Measurements from ENCODE around the gene IL3. TPM values are rescaled to one million over a fixed set of nuclear protein-coding genes. Genes with fewer than 3 reads are reported as not detected.

Gene IL3
- total RNA-seq, 1 experiment from 2014 or later: not detected

DNA sequence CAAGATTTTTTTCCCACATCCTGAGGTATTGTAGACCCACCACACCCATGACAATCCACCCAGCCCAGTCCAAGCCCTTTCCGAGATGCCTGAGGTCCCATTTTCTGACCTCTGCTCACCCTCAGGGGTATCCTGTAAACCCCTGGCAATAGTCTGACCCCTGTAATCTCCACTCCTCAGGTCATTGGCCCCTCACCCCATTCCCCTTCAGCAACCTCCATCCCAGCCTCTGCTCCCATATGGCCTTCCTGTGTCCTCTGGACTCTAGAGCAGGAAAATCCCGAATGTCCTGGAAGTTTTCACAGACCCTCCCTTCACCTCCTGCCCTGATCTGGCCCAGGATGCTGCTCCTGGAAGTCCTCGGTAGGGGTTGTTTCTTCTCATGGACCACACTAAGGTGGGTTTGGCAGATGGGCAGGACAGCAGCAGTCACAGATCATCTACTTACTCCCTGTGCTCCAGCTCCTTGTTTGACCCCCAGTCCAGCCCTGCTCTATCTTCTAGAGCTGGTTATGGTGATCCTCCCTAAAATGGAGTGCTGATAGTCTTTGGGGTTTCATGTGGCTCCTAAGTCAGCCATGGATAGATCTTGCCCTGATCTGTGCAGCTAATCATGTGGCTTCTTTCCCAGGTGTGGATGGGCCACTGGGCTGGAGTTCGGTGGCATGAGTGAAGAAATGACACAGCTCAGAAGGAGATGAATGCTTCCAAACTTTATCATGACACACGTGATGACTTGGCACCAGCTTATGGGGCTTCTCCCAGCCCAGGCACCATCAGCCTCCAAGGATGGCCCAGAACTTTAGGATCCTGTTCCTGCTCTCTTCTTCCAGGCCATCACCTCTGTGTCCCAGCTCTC, 37.0 kb upstream of the IL3 start:
- Histone ChIP-seq H3K4me3 (no peak overlapping the region), H3K36me3 (no peaks in the 10 kb centered on the region), H3K9me3 (no peaks in the 10 kb centered on the region), H3K27me3 (peaks cover 10% of the 10 kb centered on the region)
- DNase-seq: no peak

DNA sequence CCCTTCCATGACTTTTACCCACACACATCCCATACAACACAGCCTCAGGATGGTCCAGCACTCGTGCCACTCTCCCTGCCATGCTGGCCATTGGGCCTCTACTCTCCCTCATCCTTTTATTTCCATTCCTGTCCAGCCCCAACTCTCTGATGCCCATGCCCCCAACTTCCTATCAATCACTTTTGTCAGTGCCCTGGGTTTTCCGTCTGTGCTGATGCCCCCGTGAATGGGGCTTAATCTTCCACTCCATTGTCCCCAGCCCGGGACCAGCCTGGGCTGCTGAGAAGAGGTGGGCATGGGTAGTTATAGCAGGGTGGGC, 36.4 kb upstream of the IL3 start:
- DNase-seq: no peak
- Histone ChIP-seq H3K27me3 (peaks cover 4% of the 10 kb centered on the region), H3K9me3 (no peaks in the 10 kb centered on the region), H3K4me3 (no peak overlapping the region), H3K36me3 (no peaks in the 10 kb centered on the region)

DNA sequence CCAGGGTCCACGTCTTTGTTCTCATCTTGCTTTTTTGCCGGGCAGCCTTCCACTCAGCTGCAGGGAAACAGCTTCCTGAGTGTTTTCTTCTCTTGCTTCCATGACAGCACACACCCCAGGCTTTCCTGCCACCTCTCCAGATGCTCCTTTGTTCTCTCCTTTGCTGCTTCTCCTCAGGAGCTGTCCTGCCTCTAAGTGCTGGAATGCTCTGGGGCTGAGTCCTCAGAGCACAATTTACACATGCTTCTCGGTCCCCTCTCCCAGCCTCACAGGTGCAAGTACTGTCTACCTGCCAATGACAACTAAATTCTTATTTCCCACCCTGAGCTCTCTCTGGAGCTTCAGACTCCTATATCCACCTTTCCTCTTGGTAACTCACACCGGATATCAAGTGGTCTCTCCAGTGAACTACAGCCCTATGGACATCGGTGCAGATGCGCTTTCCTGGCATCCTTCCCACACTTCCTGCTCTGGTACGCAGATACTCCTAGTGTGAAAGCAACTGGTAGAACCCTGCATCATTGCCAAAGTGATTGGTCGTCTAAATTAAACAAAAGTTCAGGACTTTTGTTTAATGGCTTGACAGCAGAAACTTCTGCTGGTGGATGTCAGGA, 35.6 kb upstream of the IL3 start:
- no peaks in the 10 kb centered on the region; the same call in none of the 2 replicates for H3K27me3 ChIP-seq
- no peaks in the 10 kb centered on the region for H3K9me3 ChIP-seq
- no peak overlapping the region for H3K4me3 ChIP-seq
- H3K36me3 ChIP-seq: no peaks in the 10 kb centered on the region
- DNase-seq: no peak

- Histone ChIP-seq H3K4me3 (no peak overlapping the region), H3K36me3 (no peaks in the 10 kb centered on the region), H3K9me3 (no peaks in the 10 kb centered on the region), H3K27me3 (no peaks in the 10 kb centered on the region; the same call in 1 of the 2 replicates)
- DNase-seq: no peak
Observed at GRCh38 chr5:132025403-132025971, 35.0 kb upstream of the IL3 start.

DNA sequence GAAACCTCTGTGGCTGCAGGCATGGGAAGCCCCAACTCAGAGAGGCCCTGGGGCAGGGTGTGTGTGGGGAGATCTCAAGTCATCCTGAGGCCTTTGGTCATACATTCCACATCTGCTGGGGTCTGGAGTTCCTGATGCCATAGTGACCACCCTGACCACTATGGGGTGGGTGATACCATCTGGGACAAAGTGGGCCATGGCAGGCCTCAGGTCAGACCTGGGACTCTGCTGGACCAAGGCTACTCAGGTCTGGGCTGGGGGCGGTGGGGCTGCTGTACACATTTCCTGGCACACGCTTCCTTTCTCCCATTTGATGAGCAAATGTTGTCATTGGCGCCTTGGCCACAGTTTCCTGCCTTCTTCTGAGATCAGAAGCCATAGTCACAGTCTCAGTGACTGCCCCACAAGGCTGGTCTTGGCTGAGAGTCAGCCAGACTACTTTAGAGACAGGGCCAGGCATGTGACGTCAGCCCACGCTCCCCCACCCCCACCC, 33.9 kb upstream of the IL3 start:
- no peaks in the 10 kb centered on the region for H3K36me3 ChIP-seq
- H3K9me3 ChIP-seq: no peaks in the 10 kb centered on the region
- peaks cover 2% of the 10 kb centered on the region; the same call in 1 of the 2 replicates for H3K27me3 ChIP-seq
- no peak for DNase-seq
- H3K4me3 ChIP-seq: no peak overlapping the region

- no peaks in the 10 kb centered on the region for H3K9me3 ChIP-seq
- peaks cover 2% of the 10 kb centered on the region; the same call in 1 of the 2 replicates for H3K27me3 ChIP-seq
- DNase-seq: no peak
- no peaks in the 10 kb centered on the region for H3K36me3 ChIP-seq
- H3K4me3 ChIP-seq: no peak overlapping the region
Observed at GRCh38 chr5:132027027-132027426, 33.4 kb upstream of the IL3 start.

DNA sequence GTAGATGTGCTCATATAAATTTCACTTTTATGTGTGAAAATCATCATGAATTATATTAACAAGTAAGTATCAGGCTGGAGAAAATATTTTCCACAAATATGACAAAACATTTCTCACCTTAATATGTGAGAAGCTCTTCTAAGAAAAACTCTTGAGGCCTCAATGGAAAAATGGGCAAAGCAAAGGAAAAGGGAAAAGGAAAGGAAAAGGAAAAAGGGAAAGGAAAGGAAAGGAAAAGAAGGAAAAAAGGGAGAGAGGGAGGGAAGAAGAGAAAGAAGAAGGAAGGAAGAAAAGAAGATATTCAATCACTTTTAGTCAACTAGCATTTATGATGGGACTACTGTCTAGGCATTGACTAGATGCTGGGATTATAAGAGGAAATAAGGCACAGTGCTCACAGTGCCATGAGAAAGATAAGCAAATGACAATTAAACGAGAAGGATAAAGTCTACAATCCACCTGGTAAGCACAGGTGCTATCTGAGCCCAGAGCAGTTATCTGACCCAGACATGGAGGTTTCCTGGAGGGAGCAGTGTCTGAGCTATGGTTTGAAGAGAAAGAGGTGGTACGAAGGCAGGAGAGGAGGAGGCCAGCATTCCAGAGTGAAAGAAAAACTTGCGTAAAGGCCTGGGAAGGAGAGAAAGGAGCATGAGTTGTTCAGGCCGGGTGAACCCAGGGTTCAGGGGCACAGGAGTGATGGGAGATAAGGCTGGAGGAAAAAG, 30.7 kb upstream of the IL3 start:
- DNase-seq: no peak
- Histone ChIP-seq H3K9me3 (peaks cover 17% of the 10 kb centered on the region), H3K36me3 (no peaks in the 10 kb centered on the region), H3K4me3 (no peak overlapping the region), H3K27me3 (peaks cover 12% of the 10 kb centered on the region; the same call in 1 of the 2 replicates)

- Histone ChIP-seq H3K9me3 (peaks cover 19% of the 10 kb centered on the region), H3K27me3 (peaks cover 12% of the 10 kb centered on the region), H3K4me3 (no peak overlapping the region), H3K36me3 (no peaks in the 10 kb centered on the region)
- DNase-seq: no peak
Observed at GRCh38 chr5:132030610-132031009, 29.8 kb upstream of the IL3 start.

DNA sequence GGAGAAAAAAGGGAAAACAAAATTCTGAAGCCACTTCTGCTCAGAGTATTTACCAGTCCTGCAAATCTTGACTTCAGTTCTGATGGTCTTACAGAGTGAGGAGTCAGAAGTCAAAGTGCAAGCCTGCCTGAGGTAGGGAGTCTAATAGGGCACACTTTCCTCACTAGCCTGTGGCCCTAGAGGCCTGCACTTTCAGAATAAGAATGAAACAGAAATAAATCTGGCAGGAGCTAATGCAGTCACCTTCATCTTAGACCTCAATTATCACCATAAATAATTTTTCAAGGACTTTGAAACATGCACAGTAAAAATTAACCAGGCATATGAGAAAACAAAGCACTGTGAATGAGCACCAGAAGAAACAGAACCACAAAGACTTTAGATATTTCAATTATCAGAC, 28.3 kb upstream of the IL3 start:
- H3K27me3 ChIP-seq: peaks cover 20% of the 10 kb centered on the region

GRCh38 chr5:132033122-132033521, 27.3 kb upstream of the IL3 start:
- Histone ChIP-seq H3K27me3 (peaks cover 23% of the 10 kb centered on the region), H3K4me3 (no peak overlapping the region), H3K36me3 (no peaks in the 10 kb centered on the region), H3K9me3 (peaks cover 19% of the 10 kb centered on the region)
- no peak for DNase-seq

More for the DNA sequence above, 28.3 kb upstream of the IL3 start:
- DNase-seq: no peak
- no peaks in the 10 kb centered on the region for H3K36me3 ChIP-seq
- peaks cover 19% of the 10 kb centered on the region for H3K9me3 ChIP-seq
- H3K4me3 ChIP-seq: no peak overlapping the region

DNA sequence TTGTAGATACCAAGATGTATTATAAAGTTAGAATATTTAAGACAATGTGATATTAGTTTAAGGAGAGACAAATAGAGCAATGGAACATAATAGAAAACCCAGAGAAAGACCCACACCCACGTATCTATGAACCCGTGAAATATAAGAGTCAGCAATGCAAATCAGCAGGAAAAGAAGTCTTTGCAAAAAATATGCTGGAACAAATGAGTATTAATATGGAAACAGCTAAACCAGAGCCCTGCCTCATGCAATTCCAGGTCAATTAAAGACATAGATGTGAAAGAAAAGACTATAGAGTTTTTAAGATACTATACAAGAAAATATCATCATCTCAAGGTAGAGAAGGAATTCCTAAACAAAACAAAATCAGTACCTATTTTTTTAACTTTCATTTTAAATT, 23.1 kb upstream of the IL3 start:
- Histone ChIP-seq H3K27me3 (peaks cover 44% of the 10 kb centered on the region), H3K36me3 (no peaks in the 10 kb centered on the region), H3K9me3 (peaks cover 19% of the 10 kb centered on the region), H3K4me3 (no peak overlapping the region)
- no peak for DNase-seq

- peaks cover 30% of the 10 kb centered on the region for H3K27me3 ChIP-seq
- no peak for DNase-seq
- H3K36me3 ChIP-seq: no peaks in the 10 kb centered on the region
- H3K9me3 ChIP-seq: no peaks in the 10 kb centered on the region; the same call in 1 of the 2 replicates
- H3K4me3 ChIP-seq: no peak overlapping the region
Observed at GRCh38 chr5:132044207-132044606, 16.2 kb upstream of the IL3 start.

GRCh38 chr5:132046880-132047299, 13.6 kb upstream of the IL3 start:
- DNase-seq: no peak
- H3K27me3 ChIP-seq: peaks cover 9% of the 10 kb centered on the region; the same call in 1 of the 2 replicates
- no peaks in the 10 kb centered on the region; the same call in 1 of the 2 replicates for H3K9me3 ChIP-seq
- no peaks in the 10 kb centered on the region for H3K36me3 ChIP-seq
- no peak overlapping the region for H3K4me3 ChIP-seq

DNA sequence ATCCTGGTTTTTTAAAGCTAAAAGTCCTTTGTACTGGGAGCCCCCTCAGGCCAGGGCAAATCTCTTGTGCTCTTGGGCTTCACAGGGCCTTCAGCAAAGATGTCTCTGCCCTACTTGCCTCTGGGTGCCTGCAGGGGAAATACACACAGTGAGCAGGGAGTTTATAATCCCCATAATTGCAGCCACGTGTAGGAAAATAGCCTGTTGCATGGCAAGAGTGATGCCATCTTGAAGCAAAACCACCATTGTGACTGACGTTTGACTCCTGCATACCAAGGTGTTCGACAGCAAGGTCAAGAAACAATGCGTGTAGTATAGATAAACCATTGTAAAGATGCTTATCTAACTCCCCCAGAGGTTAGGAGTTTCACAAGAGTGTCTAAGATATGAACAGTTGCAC, 11.4 kb upstream of the IL3 start:
- no peak for DNase-seq
- no peaks in the 10 kb centered on the region for H3K27me3 ChIP-seq
- no peak overlapping the region for H3K4me3 ChIP-seq
- H3K9me3 ChIP-seq: no peaks in the 10 kb centered on the region; the same call in 1 of the 2 replicates
- H3K36me3 ChIP-seq: no peaks in the 10 kb centered on the region

DNA sequence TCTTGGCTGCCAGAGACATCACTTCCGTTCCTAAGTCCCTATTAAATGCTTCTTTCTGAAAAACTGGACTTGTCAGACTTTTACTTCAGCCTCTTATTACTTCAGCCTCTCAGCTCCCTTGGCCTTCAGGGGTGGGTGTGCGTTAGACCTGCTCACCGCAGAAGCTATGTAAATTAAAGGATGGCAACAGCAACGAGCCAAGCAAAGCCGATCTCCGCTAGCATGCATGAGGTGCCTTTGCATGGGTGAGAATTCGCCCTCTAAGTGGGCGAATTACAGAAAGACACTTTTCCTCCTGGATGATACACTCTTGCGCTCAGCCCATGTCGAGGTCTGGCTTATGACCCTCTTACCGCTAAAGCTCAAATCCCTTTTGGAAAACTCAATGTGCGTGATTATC, 10.9 kb upstream of the IL3 start:
- Histone ChIP-seq H3K36me3 (no peaks in the 10 kb centered on the region), H3K9me3 (no peaks in the 10 kb centered on the region), H3K4me3 (no peak overlapping the region), H3K27me3 (no peaks in the 10 kb centered on the region)
- no peak for DNase-seq

- no peak for DNase-seq
- H3K4me3 ChIP-seq: no peak overlapping the region
- H3K27me3 ChIP-seq: no peaks in the 10 kb centered on the region
- H3K36me3 ChIP-seq: no peaks in the 10 kb centered on the region
- H3K9me3 ChIP-seq: no peaks in the 10 kb centered on the region
Observed at GRCh38 chr5:132050136-132050535, 10.3 kb upstream of the IL3 start.
